ENCODE data around the gene MYO15B. TPM values are rescaled to one million over a fixed set of nuclear protein-coding genes. Genes with fewer than 3 reads are reported as not detected.

The MYO15B gene
- total RNA-seq, 1 experiment from 2014 or later, result 7.1 TPM

DNA sequence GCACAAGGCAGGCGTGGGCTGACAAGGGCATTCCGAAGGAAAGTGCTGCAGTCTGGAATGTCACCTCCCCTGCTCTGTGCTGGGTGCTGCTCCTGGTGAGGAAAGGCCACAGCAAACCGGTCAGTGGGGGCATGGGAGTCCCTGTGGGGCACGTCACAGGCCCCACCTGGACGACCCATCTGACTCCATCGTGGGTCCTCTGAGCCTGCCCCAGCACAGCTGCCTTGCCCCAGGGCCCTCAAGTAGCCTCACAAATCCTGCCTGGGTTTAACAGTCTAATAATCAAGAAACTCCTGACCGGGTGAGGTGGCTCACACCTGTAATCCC lies 2.8 kb upstream of the MYO15B start:
- intact Hi-C loops (cut with micrococcal nuclease), result loop anchor here (10.0 kb wide), 1 partner anchor 160 kb away; no protein-coding TSS in a partner anchor
- H3K27me3 ChIP-seq (ENCODE audit: low read length), result no peaks in the 10 kb centered on the region
- no peaks in the 10 kb centered on the region for H3K36me3 ChIP-seq (ENCODE audit: low read depth, low read length)
- H3K4me2 ChIP-seq (ENCODE audit: low read length), result no peak overlapping the region
- BruUV-seq (replicated peaks), result no TSS peak
- H3K79me2 ChIP-seq (ENCODE audit: low read length), result no peaks in the 10 kb centered on the region
- DNase-seq (no peak), ATAC-seq (no peak)
- no peaks in the 10 kb centered on the region for H3K9me3 ChIP-seq (ENCODE audit: low read length)
- no peak overlapping the region for H2AFZ ChIP-seq (ENCODE audit: low read length)
- no peak overlapping the region for H3K27ac ChIP-seq (ENCODE audit: low read length)
- TF ChIP-seq, protein P1, sequence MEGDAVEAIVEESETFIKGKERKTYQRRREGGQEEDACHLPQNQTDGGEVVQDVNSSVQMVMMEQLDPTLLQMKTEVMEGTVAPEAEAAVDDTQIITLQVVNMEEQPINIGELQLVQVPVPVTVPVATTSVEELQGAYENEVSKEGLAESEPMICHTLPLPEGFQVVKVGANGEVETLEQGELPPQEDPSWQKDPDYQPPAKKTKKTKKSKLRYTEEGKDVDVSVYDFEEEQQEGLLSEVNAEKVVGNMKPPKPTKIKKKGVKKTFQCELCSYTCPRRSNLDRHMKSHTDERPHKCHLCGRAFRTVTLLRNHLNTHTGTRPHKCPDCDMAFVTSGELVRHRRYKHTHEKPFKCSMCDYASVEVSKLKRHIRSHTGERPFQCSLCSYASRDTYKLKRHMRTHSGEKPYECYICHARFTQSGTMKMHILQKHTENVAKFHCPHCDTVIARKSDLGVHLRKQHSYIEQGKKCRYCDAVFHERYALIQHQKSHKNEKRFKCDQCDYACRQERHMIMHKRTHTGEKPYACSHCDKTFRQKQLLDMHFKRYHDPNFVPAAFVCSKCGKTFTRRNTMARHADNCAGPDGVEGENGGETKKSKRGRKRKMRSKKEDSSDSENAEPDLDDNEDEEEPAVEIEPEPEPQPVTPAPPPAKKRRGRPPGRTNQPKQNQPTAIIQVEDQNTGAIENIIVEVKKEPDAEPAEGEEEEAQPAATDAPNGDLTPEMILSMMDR (conservative IDR thresholded peaks at IDR 0.05; ENCODE audit: low read depth, low read length), result no peak
- TF ChIP-seq EZH2 (IDR thresholded peaks at IDR 0.05; ENCODE audit: low read length, unreplicated experiment) (no peak), EZH2phosphoT487 (IDR thresholded peaks at IDR 0.05; ENCODE audit: borderline replicate concordance, low read length) (no peak)
- no peak overlapping the region for H3K9ac ChIP-seq (ENCODE audit: low read length)
- H3K4me1 ChIP-seq (ENCODE audit: insufficient read depth, low read length), result peaks cover 9% of the 10 kb centered on the region
- no peaks in the 10 kb centered on the region for H4K20me1 ChIP-seq (ENCODE audit: low read length)
- H3K9me2 ChIP-seq (replicated peaks; ENCODE audit: low read length), result no peaks in the 10 kb centered on the region
- H3F3A ChIP-seq (ENCODE audit: low read length, unreplicated experiment), result no peaks in the 10 kb centered on the region
- ChIA-PET POLR2A (ENCODE audit: unreplicated experiment) (no interaction called here), CTCF (no interaction called here)
- no peak overlapping the region for H3K4me3 ChIP-seq (ENCODE audit: low read length)

DNA sequence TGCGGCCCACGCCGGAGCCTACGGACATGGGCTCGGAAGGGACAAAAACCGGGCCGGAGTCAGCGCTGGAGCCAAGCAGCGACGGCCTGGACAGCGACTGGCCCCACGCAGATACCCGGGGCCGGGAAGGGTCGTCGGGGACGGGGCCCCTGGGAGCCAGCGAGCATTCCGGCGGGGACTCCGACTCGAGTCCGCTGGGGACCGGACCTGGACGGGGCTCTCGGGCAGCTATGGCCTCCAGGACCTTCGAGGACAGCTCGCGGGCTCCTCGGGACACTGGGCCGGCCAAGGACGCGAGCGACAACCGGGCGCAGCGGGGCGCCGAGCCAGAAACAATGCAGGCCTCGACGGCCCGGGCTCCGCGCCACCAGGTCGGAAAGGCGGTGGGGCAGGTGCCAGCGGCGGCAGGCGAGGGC lies 1.0 kb downstream of the MYO15B start:
- POLR2A ChIA-PET (ENCODE audit: unreplicated experiment), result no interaction called here
- no TSS peak for BruUV-seq (replicated peaks)
- intact Hi-C loops (cut with micrococcal nuclease), result loop anchor here (1.0 to 10.0 kb wide), 4 partner anchors 45 to 164 kb away; partner anchors contain the start of genes CASKIN2 and SMIM5
- Histone ChIP-seq H3F3A (ENCODE audit: low read length, unreplicated experiment) (no peaks in the 10 kb centered on the region), H3K4me3 (ENCODE audit: low read length) (peak overlapping the region; percentile 54), H3K9me2 (replicated peaks; ENCODE audit: low read length) (no peaks in the 10 kb centered on the region), H3K4me2 (ENCODE audit: low read length) (peak overlapping the region; percentile 88), H3K27me3 (ENCODE audit: low read length) (no peaks in the 10 kb centered on the region), H4K20me1 (ENCODE audit: low read length) (no peaks in the 10 kb centered on the region), H3K9ac (ENCODE audit: low read length) (peak overlapping the region; percentile 17; the same call in 1 of the 2 replicates), H3K9me3 (ENCODE audit: low read length) (no peaks in the 10 kb centered on the region), H2AFZ (ENCODE audit: low read length) (peak overlapping the region; percentile 81), H3K79me2 (ENCODE audit: low read length) (no peaks in the 10 kb centered on the region), H3K27ac (ENCODE audit: low read length) (no peak overlapping the region), H3K36me3 (ENCODE audit: low read depth, low read length) (no peaks in the 10 kb centered on the region), H3K4me1 (ENCODE audit: insufficient read depth, low read length) (peaks cover 10% of the 10 kb centered on the region)
- no peak for DNase-seq
- TF ChIP-seq, protein P1 (conservative IDR thresholded peaks at IDR 0.05; ENCODE audit: low read depth, low read length), result no peak
- no peak for TF ChIP-seq EZH2phosphoT487 (IDR thresholded peaks at IDR 0.05; ENCODE audit: borderline replicate concordance, low read length)
- no peak for TF ChIP-seq EZH2 (IDR thresholded peaks at IDR 0.05; ENCODE audit: low read length, unreplicated experiment)
- CTCF ChIA-PET, result no interaction called here
- peak; percentile 4 for ATAC-seq

DNA sequence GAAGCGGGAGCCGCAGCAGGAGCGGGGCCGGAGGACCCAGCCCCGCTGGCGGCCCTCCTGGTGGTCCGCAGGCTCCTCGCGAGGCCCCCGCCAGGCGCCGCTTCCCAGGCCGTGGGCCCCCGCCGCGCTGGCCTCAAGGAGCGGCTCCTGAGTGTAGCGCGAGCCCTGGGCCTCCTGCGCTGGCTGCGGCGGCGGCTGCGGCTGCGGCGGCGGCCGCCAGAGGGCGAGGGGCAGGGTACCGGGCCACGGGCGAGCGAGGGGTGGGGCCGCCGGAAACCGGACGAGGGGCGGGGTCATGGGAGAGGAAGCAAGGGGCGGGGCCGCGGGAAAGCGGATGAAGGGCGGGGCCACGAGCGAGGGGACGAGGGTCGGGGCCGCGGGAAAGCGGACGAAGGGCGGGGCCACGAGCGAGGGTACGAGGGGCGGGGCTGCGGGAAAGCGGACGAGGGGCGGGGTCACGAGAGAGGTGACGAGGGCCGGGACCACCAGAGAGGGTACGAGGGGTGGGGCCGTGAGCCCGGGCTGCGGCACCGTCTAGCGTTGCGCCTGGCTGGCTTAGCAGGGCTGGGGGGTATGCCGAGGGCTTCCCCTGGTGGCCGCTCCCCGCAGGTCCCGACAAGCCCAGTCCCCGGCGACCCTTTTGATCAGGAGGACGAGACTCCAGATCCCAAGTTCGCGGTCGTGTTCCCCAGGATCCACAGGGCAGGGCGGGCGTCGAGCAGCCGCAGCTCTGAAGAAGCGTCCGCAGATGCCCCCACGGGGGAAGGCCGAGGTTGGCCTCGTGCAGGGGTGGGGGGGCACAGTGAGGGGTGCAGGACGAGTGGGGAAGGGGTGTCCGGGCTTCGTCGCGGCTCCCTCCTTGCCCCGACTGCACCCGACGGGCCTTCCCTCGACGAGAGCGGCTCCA lies 1.7 kb downstream of the MYO15B start:
- H3K9ac ChIP-seq (ENCODE audit: low read length), result peak overlapping the region; percentile 36; the same call in 1 of the 2 replicates
- TF ChIP-seq, protein P1 (conservative IDR thresholded peaks at IDR 0.05; ENCODE audit: low read depth, low read length), result peak; percentile 69
- TF ChIP-seq EZH2phosphoT487 (IDR thresholded peaks at IDR 0.05; ENCODE audit: borderline replicate concordance, low read length), result no peak
- H3K4me1 ChIP-seq (ENCODE audit: insufficient read depth, low read length), result peaks cover 10% of the 10 kb centered on the region
- H3K4me2 ChIP-seq (ENCODE audit: low read length), result peak overlapping the region; percentile 88
- H2AFZ ChIP-seq (ENCODE audit: low read length), result peak overlapping the region; percentile 88
- peak; percentile 94 for ATAC-seq
- no peaks in the 10 kb centered on the region for H4K20me1 ChIP-seq (ENCODE audit: low read length)
- H3K27ac ChIP-seq (ENCODE audit: low read length), result no peak overlapping the region
- intact Hi-C loops (cut with micrococcal nuclease), result loop anchor here (1.0 to 10.0 kb wide), 4 partner anchors 44 to 164 kb away; partner anchors contain the start of genes CASKIN2 and SMIM5
- BruUV-seq (replicated peaks), result TSS peak; percentile 49
- no peaks in the 10 kb centered on the region for H3K27me3 ChIP-seq (ENCODE audit: low read length)
- ChIA-PET CTCF (interaction anchor here (0.8 kb wide), 1 partner anchor 63 kb away, joined by 7 read pairs; no protein-coding TSS in a partner anchor), POLR2A (ENCODE audit: unreplicated experiment) (no interaction called here)
- H3K36me3 ChIP-seq (ENCODE audit: low read depth, low read length), result no peaks in the 10 kb centered on the region
- peak; percentile 94 for DNase-seq
- no peaks in the 10 kb centered on the region for H3K79me2 ChIP-seq (ENCODE audit: low read length)
- H3K9me3 ChIP-seq (ENCODE audit: low read length), result no peaks in the 10 kb centered on the region
- peak overlapping the region; percentile 65 for H3K4me3 ChIP-seq (ENCODE audit: low read length)
- H3F3A ChIP-seq (ENCODE audit: low read length, unreplicated experiment), result no peaks in the 10 kb centered on the region
- H3K9me2 ChIP-seq (replicated peaks; ENCODE audit: low read length), result no peaks in the 10 kb centered on the region

All from PC-3 (cell line).